ENCODE results near the gene RIMS1. TPM values are rescaled to one million over a fixed set of nuclear protein-coding genes. Genes with fewer than 3 reads are reported as not detected.

The RIMS1 gene
- total and polyA plus RNA-seq, 2 of the 13 experiments (the other 11 are each of a cell fraction or from before 2014, with no cell fraction given), result not detected

GRCh38 chr6:72205500-72205899 is 319.1 kb downstream of the RIMS1 start:
- Histone ChIP-seq H2AFZ (ENCODE audit: low read length) (no peak overlapping the region), H3K36me3 (replicated peaks in 1 of 2; ENCODE audit: control insufficient read depth in 1 of 2, insufficient read depth in 2 of 2, low read length in 2 of 2) (no peaks in the 10 kb centered on the region), H3K27me3 (ENCODE audit: control insufficient read depth in 1 of 2, insufficient read depth in 2 of 2, low read length in 2 of 2) (no peaks in the 10 kb centered on the region), H3K4me3 (replicated peaks in 1 of 3; ENCODE audit: insufficient read depth in 1 of 3, low read depth in 2 of 3, low read length in 3 of 3) (no peak overlapping the region), H3K9ac (ENCODE audit: insufficient read depth, low read depth, low read length) (no peak overlapping the region), H4K20me1 (ENCODE audit: insufficient read depth, low read length) (no peaks in the 10 kb centered on the region), H3K79me2 (ENCODE audit: insufficient read depth, low read length) (no peaks in the 10 kb centered on the region), H3K9me3 (ENCODE audit: low read length) (no peaks in the 10 kb centered on the region), H3K27ac (ENCODE audit: extremely low read length, insufficient read depth, low read length) (no peak overlapping the region), H3K4me2 (ENCODE audit: low read depth, low read length) (no peak overlapping the region), H3K4me1 (ENCODE audit: insufficient read depth, low read length) (no peaks in the 10 kb centered on the region)
- FAIRE-seq (no peak), DNase-seq (ENCODE audit: low spot score) (no peak), ATAC-seq (no peak)
- in situ Hi-C loops (cut with HindIII; ENCODE audit: extremely low pct_ligation_motif_present, low pct_unique_long_range_greater_than_20kb) (no loop called here), intact Hi-C loops (cut with micrococcal nuclease; ENCODE audit: unreplicated experiment) (no loop called here)
- ChIA-PET POLR2A (no interaction called here), CTCF (ENCODE audit: low intra/inter-chr PET ratio, low total read pairs) (no interaction called here)
- BruUV-seq (replicated peaks), result no TSS peak
- TF ChIP-seq YEATS4 (CRISPR knock-in tag; IDR thresholded peaks at IDR 0.05; ENCODE audit: borderline replicate concordance), result no peak
- no peak for TF ChIP-seq WIZ (CRISPR knock-in tag; IDR thresholded peaks at IDR 0.05)
- TF ChIP-seq PCBP1 (IDR thresholded peaks at IDR 0.05; ENCODE audit: borderline replicate concordance, low read depth, low read length), result no peak
- no peak for TF ChIP-seq HOXA9 (CRISPR knock-in tag; IDR thresholded peaks at IDR 0.05; ENCODE audit: borderline replicate concordance)
- TF ChIP-seq ZNF703 (CRISPR knock-in tag; IDR thresholded peaks at IDR 0.05; ENCODE audit: borderline replicate concordance), result no peak
- TF ChIP-seq ATF6 (CRISPR knock-in tag; conservative IDR thresholded peaks at IDR 0.05), result no peak
- no peak for TF ChIP-seq ZNF281 (CRISPR knock-in tag; IDR thresholded peaks at IDR 0.05; ENCODE audit: borderline replicate concordance)
- no peak for TF ChIP-seq XRCC5 (optimal IDR thresholded peaks at IDR 0.05; ENCODE audit: low read length)
- TF ChIP-seq ZNF7 (CRISPR knock-in tag; IDR thresholded peaks at IDR 0.05), result no peak
- no peak for TF ChIP-seq GMEB1 (CRISPR knock-in tag; IDR thresholded peaks at IDR 0.05; ENCODE audit: borderline replicate concordance)

All from HepG2 (cell line).